ENCODE measurements around the gene CHD1L.

GRCh38 chr1:147209825-147210821 lies 32.4 kb upstream of the CHD1L start:
- TF ChIP-seq, protein P1, sequence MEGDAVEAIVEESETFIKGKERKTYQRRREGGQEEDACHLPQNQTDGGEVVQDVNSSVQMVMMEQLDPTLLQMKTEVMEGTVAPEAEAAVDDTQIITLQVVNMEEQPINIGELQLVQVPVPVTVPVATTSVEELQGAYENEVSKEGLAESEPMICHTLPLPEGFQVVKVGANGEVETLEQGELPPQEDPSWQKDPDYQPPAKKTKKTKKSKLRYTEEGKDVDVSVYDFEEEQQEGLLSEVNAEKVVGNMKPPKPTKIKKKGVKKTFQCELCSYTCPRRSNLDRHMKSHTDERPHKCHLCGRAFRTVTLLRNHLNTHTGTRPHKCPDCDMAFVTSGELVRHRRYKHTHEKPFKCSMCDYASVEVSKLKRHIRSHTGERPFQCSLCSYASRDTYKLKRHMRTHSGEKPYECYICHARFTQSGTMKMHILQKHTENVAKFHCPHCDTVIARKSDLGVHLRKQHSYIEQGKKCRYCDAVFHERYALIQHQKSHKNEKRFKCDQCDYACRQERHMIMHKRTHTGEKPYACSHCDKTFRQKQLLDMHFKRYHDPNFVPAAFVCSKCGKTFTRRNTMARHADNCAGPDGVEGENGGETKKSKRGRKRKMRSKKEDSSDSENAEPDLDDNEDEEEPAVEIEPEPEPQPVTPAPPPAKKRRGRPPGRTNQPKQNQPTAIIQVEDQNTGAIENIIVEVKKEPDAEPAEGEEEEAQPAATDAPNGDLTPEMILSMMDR (IDR thresholded peaks at IDR 0.05) = no peak
- TF ChIP-seq POLR2A (IDR thresholded peaks at IDR 0.05) (no peak), EP300 (IDR thresholded peaks at IDR 0.05) (no peak)

Measured in ovary (tissue), 3 donors.